ENCODE results near the gene PLEKHH1.

- TF ChIP-seq CTCF (IDR thresholded peaks at IDR 0.05; ENCODE audit: poor library complexity, severe bottlenecking): peak; percentile 14
- no peak for TF ChIP-seq SMC3 (conservative IDR thresholded peaks at IDR 0.05; ENCODE audit: poor library complexity)
- no peak for TF ChIP-seq RAD21 (conservative IDR thresholded peaks at IDR 0.05)
- no peak for TF ChIP-seq EZH2 (IDR thresholded peaks at IDR 0.05; ENCODE audit: borderline replicate concordance, insufficient read depth, low read length, poor library complexity, severe bottlenecking)
These were observed 49.0 kb downstream of the PLEKHH1 start for GRCh38 chr14:67582061-67582460.

All from neural cell (in vitro differentiated cells).